A673 (cell line): ENCODE measurements around the gene HEPHL1. TPM values are rescaled to one million over a fixed set of nuclear protein-coding genes. Genes with fewer than 3 reads are reported as not detected.
A peak's percentile ranks its signal among the peaks of the same experiment; 100 is the strongest.

ENCODE experiments used
- BruUV-seq: library from RNA; stranded (reverse); fragments of 400-500 nt; replicated peaks from 2 replicates; lab custom pipeline; 2021; lab: Mats Ljungman, UMichigan
- CTCF ChIA-PET: fragments of 300-600 bp; sonication (Branson Sonifier 250); formaldehyde crosslinking; loops from one replicate; lab custom pipeline; 2022; ENCODE audit warnings: antibody characterized with exemption; lab: Charles Lee
- POLR2A ChIA-PET: fragments of 300-600 bp; sonication (Branson Sonifier 250); formaldehyde crosslinking; loops from one replicate; lab custom pipeline; 2022; ENCODE audit warnings: antibody characterized with exemption; ENCODE audit not compliant: low non-redundant PET; lab: Charles Lee
- DNase-seq: peaks from one replicate; pipeline ENCODE4 v3.0.0-alpha.2; 2015; ENCODE audit warnings: low spot score
- H3K27ac ChIP-seq: fragments of 200-600 bp; sonication (generic); 2 replicates; pipeline ENCODE4 v1.5.1; 2016; ENCODE audit warnings: mixed run types, low read depth, mild to moderate bottlenecking, mixed read lengths, antibody characterized with exemption, low read length; ENCODE audit not compliant: poor library complexity, severe bottlenecking
- H3K27me3 ChIP-seq: fragments of 200-600 bp; sonication (generic); replicated peaks from 2 replicates; pipeline ENCODE4 v1.6.1; 2017; ENCODE audit warnings: mixed run types, low read depth, mild to moderate bottlenecking, mixed read lengths, antibody characterized with exemption, low read length; ENCODE audit not compliant: insufficient read depth, poor library complexity
- H3K36me3 ChIP-seq: fragments of 200-600 bp; sonication (generic); 2 replicates; pipeline ENCODE4 v1.6.1; 2016; ENCODE audit warnings: mixed run types, mild to moderate bottlenecking, mixed read lengths, antibody characterized with exemption, low read length; ENCODE audit not compliant: insufficient read depth, poor library complexity, severe bottlenecking
- H3K4me1 ChIP-seq: fragments of 200-600 bp; sonication (generic); 2 replicates; pipeline ENCODE4 v1.6.1; 2017; ENCODE audit warnings: mixed run types, mild to moderate bottlenecking, mixed read lengths, antibody characterized with exemption, low read length; ENCODE audit not compliant: insufficient read depth, poor library complexity, severe bottlenecking
- H3K4me3 ChIP-seq: fragments of 200-600 bp; sonication (generic); 2 replicates; pipeline ENCODE4 v1.5.1; 2016; ENCODE audit warnings: low read depth, mixed run types, mild to moderate bottlenecking, mixed read lengths, low read length; ENCODE audit not compliant: poor library complexity, severe bottlenecking
- H3K9me3 ChIP-seq: fragments of 200-600 bp; sonication (generic); 2 replicates; pipeline ENCODE4 v1.6.1; 2016; ENCODE audit warnings: mixed run types, low read depth, mild to moderate bottlenecking, mixed read lengths, antibody characterized with exemption, low read length; ENCODE audit not compliant: poor library complexity, severe bottlenecking
- EZH2 ChIP-seq: fragments of 200-600 bp; sonication (generic); IDR thresholded peaks from 2 replicates; pipeline ENCODE4 v1.6.1; 2017; ENCODE audit warnings: borderline replicate concordance, low read depth, mild to moderate bottlenecking, mixed read lengths, antibody characterized with exemption, low read length; ENCODE audit not compliant: poor library complexity, severe bottlenecking
- intact Hi-C: fragments of 100-400 bp; cut with micrococcal nuclease; formaldehyde crosslinking; loops from one replicate; pipeline ENCODE4 v1.10.0; 2022; ENCODE audit not compliant: unreplicated experiment
- total RNA-seq: library from RNA; stranded (reverse); gene quantifications from 2 replicates; pipeline ENCODE4 v1.2.3, GENCODE V29; 2021
- TF ChIP-seq, protein P1 (sequence below): fragments of 300-800, 200-600 bp; sonication (generic); conservative IDR thresholded peaks from 2 replicates; pipeline ENCODE4 v1.5.1; 2017; ENCODE audit warnings: low read depth, mild to moderate bottlenecking, antibody characterized with exemption, low read length, moderate library complexity, mixed read lengths

HEPHL1 gene
- total RNA-seq, 1 experiment from 2014 or later = not detected

GRCh38 chr11:94128291-94128745, 107.2 kb downstream of the HEPHL1 start:
- Histone ChIP-seq H3K4me1 (peaks cover 19% of the 10 kb centered on the region), H3K9me3 (no peaks in the 10 kb centered on the region), H3K27ac (peak overlapping the region; percentile 95), H3K4me3 (peak overlapping the region; percentile 84), H3K27me3 (no peaks in the 10 kb centered on the region), H3K36me3 (no peaks in the 10 kb centered on the region)
- POLR2A ChIA-PET = interaction anchor here (0.7 to 1.0 kb wide), 2 partner anchors 8 to 23 kb away, joined by 3 to 5 read pairs; no protein-coding TSS in a partner anchor
- DNase-seq = no peak
- intact Hi-C loops = loop anchor here (5.0 kb wide), 1 partner anchor 364 kb away; the partner anchor contains the start of genes ANKRD49 and MRE11
- CTCF ChIA-PET = interaction anchor here (0.6 to 1.3 kb wide), 2 partner anchors 9 to 233 kb away, joined by 5 to 10 read pairs; no protein-coding TSS in a partner anchor
- TF ChIP-seq EZH2 = no peak
- TF ChIP-seq, protein P1, sequence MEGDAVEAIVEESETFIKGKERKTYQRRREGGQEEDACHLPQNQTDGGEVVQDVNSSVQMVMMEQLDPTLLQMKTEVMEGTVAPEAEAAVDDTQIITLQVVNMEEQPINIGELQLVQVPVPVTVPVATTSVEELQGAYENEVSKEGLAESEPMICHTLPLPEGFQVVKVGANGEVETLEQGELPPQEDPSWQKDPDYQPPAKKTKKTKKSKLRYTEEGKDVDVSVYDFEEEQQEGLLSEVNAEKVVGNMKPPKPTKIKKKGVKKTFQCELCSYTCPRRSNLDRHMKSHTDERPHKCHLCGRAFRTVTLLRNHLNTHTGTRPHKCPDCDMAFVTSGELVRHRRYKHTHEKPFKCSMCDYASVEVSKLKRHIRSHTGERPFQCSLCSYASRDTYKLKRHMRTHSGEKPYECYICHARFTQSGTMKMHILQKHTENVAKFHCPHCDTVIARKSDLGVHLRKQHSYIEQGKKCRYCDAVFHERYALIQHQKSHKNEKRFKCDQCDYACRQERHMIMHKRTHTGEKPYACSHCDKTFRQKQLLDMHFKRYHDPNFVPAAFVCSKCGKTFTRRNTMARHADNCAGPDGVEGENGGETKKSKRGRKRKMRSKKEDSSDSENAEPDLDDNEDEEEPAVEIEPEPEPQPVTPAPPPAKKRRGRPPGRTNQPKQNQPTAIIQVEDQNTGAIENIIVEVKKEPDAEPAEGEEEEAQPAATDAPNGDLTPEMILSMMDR = no peak
- TSS peak; percentile 85 for BruUV-seq

DNA sequence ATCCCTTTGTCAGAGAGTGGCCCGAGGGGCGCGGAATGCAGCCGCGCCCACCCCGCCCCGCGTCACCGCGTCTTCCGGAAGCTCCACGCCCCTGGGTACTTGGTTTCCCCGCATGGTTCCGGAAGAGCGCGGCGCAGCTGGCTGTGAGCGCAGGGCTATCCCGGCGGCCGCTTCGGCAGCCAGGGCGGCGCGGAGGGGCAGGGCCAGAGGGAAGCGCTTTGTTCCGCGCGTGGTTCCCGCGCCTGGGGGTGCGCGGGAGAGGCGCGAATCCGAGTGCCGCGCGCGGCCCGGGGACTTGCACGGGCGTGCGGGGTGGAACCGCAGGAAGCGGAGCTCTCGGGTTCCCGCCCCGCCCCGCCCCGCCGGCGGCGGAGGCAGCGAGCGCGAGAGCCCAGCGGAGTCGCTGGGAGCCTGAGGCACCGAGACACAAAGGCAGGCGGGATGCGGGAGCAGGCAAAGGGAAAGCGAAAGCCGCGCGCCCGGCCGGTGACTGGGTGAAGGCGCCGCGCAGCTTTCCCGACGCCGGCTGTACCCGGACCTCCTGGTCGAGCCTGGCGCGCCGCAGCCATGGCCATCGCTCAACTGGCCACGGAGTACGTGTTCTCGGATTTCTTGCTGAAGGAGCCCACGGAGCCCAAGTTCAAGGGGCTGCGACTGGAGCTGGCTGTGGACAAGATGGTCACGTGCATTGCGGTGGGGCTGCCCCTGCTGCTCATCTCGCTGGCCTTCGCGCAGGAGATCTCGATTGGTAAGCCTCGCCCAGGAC, 107.8 kb downstream of the HEPHL1 start, which contains the start of gene PANX1:
PANX1 (plus strand) TSS at position 96 of the 766 bp plus-strand sequence; CDS start at position 568, 472 bp downstream.
- CTCF ChIA-PET = interaction anchor here (0.6 to 1.3 kb wide), 3 partner anchors 9 to 290 kb away, joined by 3 to 10 read pairs (median 5); no protein-coding TSS in a partner anchor
- Histone ChIP-seq H3K27ac (peak within 1 kb of the TSS; percentile 95), H3K4me1 (peaks cover 19% of the 10 kb centered on the region), H3K4me3 (peak within 1 kb of the TSS; percentile 84), H3K9me3 (no peaks in the 10 kb centered on the region), H3K36me3 (no peaks in the 10 kb centered on the region), H3K27me3 (no peaks in the 10 kb centered on the region)
- intact Hi-C loops = loop anchor here (5.0 kb wide), 1 partner anchor 363 kb away; the partner anchor contains the start of genes ANKRD49 and MRE11
- TF ChIP-seq, protein P1 = no peak
- no peak for TF ChIP-seq EZH2
- POLR2A ChIA-PET = interaction anchor here (0.5 to 1.0 kb wide), 3 partner anchors 9 to 1102 kb away, joined by 3 to 9 read pairs (median 5); partner anchors contain the start of gene SESN3
- DNase-seq = peak; percentile 95
- BruUV-seq = no TSS peak

DNA sequence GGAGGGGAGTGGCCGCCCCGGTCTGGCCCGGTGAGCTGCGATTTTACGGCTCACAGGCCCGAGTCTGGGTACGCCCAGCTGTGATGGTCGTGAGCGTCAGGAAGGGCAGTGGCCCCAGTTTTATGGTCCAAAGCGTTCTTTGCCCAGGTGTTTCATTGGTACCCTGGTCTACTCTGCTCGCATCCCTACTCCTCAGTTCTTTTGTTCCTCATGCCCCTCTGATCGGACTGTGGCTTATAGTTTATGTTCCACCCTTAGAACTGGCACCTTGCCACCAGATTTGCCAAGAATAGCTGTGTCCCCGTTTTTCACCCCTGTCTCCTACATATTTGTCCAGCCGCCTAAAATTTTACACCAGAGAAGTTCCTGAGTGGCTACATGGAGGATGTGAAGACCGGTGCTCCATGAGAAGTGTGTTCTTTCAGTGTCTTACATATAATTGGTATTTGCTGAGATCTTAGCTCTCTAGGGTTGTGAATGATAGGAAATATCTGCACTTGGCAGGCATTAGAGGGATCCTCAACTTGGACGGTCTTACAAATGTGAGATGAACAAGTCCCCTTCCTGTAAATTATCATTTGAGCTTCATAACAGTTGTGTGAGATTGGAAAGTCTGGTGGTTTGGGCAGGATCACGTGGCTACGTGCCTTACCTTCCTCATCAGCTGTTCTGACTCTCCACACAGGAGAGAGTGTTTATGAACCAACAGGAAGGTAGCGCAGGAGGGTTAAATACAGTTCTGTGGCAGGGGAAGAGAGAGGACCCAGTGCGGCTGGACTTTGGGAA, 108.6 kb downstream of the HEPHL1 start:
- Histone ChIP-seq H3K27ac (peak overlapping the region; percentile 95), H3K4me3 (peak overlapping the region; percentile 84), H3K4me1 (peaks cover 21% of the 10 kb centered on the region), H3K36me3 (no peaks in the 10 kb centered on the region), H3K9me3 (no peaks in the 10 kb centered on the region), H3K27me3 (no peaks in the 10 kb centered on the region)
- TF ChIP-seq, protein P1 = no peak
- BruUV-seq = TSS peak; percentile 38
- peak; percentile 38 for DNase-seq
- ChIA-PET POLR2A (no interaction called here), CTCF (interaction anchor here (1.1 kb wide), 1 partner anchor 290 kb away, joined by 3 read pairs; no protein-coding TSS in a partner anchor)
- intact Hi-C loops = loop anchor here (5.0 kb wide), 1 partner anchor 363 kb away; the partner anchor contains the start of genes ANKRD49 and MRE11
